HG03460 (cell line): ENCODE results near the gene UMPS.
"Not testable (repeated sequence)": the region's sequence is repeated elsewhere in the genome, so short reads cannot be mapped to it uniquely, and the experiment has no call there.

Experiments used
- ATAC-seq: cut with Tn5 transposase; IDR thresholded peaks from one replicate; pipeline ENCODE4 v1.9.1; 2021; ENCODE audit not compliant: unreplicated experiment

The UMPS gene

DNA sequence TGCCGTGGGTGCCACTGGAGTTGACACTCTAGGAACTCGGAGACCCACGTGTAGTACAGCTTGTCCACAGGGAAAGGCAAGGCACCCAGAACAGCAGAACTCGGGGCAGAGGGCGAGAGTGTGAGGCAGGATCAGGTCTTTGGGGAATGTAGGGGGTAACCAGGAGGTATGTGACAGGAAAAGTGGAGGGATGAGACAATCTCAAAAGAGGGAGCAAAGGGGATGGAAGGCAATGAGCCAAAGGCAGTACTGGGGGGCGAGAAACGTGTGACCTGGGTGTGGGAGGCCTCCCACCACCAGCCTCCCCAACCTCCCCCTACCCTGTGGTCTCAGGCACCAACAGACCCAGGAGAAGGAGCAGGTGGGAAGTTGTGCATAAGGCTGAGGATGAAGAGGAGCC is 48.9 kb downstream of the UMPS start:
- no peak for ATAC-seq

GRCh38 chr3:124779751-124780191 is 49.5 kb downstream of the UMPS start:
- no peak for ATAC-seq

- no peak for ATAC-seq
These were observed 50.1 kb downstream of the UMPS start for GRCh38 chr3:124780356-124780755.

- no peak for ATAC-seq
These were observed 50.7 kb downstream of the UMPS start for GRCh38 chr3:124780761-124781475.

- no peak for ATAC-seq
These were observed 51.5 kb downstream of the UMPS start for GRCh38 chr3:124781476-124782376.

DNA sequence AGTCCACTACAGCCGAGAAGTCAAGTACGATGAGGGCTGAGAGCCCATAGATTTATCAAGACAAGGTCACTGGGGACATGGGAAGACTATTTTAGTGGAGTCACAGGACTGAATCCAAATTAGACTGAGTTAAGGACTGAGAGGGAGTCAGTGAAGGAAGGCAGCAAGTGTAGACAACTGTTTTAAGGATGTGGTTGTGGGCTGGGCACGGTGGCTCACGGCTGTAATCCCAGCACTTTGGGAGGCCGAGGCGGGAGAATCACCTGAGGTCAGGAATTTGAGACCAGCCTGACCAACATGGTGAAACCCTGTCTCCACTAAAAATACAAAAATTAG is 52.1 kb downstream of the UMPS start:
- ATAC-seq, result not testable (repeated sequence)

GRCh38 chr3:124783696-124784095 is 53.4 kb downstream of the UMPS start:
- ATAC-seq, result no peak

DNA sequence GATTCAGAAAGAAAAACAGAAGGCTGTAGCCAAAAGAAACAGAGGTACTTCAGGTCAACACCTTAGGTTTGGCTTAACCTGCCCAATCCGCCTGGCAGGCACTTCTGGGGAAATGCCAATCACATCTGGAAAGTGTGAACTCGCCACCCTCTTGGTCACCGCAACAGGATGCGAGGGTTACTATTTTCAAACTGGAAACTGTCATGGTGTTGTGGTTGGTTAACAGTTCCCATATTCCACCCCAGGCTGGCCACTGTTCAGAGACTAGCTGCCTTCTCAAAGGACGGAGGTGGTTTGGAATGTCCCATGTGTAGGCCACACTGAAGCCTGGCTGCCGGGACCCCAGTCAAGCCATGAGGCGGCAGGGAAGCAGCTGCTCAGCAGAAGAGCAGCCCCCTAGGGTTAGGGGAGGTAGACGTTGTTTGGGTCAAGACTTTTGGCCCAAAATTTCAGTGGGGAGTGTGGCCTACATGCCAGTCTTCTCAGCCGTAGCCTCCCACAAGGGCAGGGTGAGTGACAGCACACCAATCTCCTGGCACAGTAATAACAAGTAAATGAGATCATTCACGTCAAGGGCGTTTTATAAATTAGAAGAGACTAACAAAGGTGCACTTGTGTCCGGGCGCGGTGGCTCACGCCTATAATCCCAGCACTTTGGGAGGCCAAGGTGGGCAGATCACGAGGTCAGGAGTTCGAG is 54.6 kb downstream of the UMPS start:
- peak; percentile 53 for ATAC-seq

GRCh38 chr3:124785973-124786372 is 55.7 kb downstream of the UMPS start:
- ATAC-seq, result no peak

DNA sequence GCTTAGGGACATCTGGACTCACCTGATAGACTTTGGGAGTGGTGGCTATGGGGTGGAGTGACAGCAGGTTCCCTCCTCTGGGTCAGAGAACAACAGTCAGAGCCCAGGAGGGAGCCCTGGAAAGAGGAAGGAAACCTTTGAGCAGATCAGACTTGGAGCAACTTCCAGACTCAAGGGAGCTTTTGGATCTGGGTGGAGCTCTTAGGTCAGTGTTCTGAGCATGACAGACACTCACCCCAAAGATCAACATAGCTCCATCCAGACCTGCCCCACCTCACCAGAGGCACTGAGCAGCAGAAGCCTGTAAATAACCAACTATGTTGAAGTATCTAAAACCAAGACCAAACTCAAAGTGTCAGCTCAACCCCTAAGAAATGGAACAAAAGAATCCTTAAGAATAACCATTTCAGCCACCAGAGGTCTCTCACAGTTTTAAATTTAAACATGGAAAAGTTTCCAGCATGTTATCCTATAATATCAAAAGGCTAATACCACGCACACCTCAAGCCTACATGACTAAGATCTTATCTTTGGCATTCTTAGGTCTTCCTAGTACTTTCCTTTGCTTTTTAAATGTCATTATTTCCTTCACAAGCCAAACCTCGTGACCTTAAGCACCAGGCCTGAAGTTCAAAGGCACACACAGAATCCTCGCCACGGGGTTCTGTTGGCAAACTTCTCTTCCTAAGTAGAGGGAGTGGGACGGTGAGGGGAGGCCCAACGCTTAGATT is 56.4 kb downstream of the UMPS start:
- ATAC-seq, result no peak

GRCh38 chr3:124787476-124788195 is 57.4 kb downstream of the UMPS start:
- ATAC-seq, result no peak

DNA sequence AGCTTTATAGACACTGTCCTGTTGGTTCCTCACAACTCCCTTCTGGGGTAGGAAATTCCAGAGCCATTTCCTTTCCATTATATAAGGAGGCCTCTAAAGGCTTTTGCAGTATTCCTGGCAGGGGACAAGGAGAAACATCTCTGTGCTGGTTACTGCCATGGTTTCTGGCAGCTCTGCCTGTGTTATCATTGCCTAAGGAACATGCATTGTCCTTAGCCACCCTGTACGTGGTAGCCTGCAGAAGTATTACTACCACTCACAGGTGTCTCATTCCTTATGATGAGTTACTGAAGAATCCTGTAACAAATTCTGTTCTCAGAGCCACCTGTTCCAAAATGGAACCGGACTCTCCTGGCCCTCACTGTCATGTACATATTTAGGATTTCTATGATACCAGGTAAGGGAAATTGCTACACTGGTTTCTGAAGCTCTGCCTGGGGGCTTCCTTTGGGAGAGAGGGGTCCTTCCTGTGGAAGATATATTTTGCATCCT is 58.0 kb downstream of the UMPS start:
- no peak for ATAC-seq

GRCh38 chr3:124789103-124789502 is 58.9 kb downstream of the UMPS start:
- ATAC-seq, result not testable (repeated sequence)

DNA sequence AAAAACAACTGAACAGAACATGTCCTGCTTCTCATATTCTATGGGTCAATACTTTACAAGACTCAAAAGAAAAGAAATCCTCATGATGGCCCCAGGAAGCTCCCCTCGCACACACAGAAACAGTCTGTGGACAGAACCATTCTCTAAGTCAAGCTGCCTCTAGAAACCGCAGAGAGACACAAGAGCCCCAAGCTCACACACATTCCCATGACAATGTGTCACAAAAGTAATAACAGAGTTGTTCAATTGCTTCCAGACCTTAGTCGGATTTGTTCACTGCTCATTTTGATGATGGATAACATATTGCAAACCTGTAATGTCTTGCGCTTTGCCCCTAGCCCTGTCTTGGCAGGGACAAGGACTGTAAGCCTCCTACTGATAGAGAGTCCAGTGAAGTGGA is 60.9 kb downstream of the UMPS start:
- ATAC-seq, result no peak

DNA sequence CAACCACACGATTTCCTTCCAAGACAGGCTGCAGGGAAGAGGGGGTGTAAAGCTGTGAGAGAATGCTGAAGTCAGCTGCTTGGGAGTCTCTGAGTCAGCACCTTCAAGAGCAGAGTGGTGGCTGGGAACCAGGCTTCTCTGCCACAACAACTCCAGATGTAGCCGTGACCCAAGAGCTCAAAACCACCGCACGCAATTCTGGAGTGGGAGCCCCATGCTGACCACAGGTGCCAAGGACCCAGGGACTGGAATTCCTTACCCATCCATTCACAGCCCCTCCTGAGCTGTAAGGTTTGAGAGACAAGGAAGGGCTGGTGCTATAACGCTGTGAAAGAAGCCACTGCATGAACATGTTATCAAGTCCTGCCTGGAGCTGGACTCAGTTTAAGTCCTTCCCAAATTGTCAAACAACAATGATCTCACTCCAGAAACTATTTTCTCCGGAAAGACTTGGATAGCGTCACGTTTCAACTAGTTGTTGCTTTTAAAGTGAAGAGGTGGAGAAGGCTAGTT is 61.4 kb downstream of the UMPS start:
- no peak for ATAC-seq

GRCh38 chr3:124792341-124793040 is 62.2 kb downstream of the UMPS start:
- ATAC-seq, result no peak

- ATAC-seq, result no peak
These were observed 62.9 kb downstream of the UMPS start for GRCh38 chr3:124793054-124793739.

- ATAC-seq, result no peak
These were observed 66.2 kb downstream of the UMPS start for GRCh38 chr3:124796477-124796876.

GRCh38 chr3:124797426-124797945 is 67.2 kb downstream of the UMPS start:
- no peak for ATAC-seq
